Measurements from ENCODE around the gene ACKR2. TPM values are rescaled to one million over a fixed set of nuclear protein-coding genes. Genes with fewer than 3 reads are reported as not detected.

Gene ACKR2
- total and polyA plus RNA-seq, 2 donors (not counting 3 experiments of a cell fraction or from before 2014, with no cell fraction given), result 0.01 TPM; not detected in 1

- H3K9ac ChIP-seq (replicated peaks; ENCODE audit: extremely low read depth, insufficient read depth, low read length), result no peak within 1 kb of the TSS
- no peaks in the 10 kb centered on the region for H3K36me3 ChIP-seq (ENCODE audit: control insufficient read depth in 2 of 2, extremely low read depth in 1 of 2, insufficient read depth in 2 of 2, low read length in 2 of 2)
- H3K9me1 ChIP-seq (replicated peaks; ENCODE audit: control insufficient read depth, extremely low read depth, insufficient read depth, low read length), result no peaks in the 10 kb centered on the region
- dilution Hi-C loops (cut with MboI; ENCODE audit: extremely low pct_ligation_motif_present, low sequenced_read_pairs), result no loop called here
- H3K4me3 ChIP-seq (replicated peaks in 1 of 3; ENCODE audit: insufficient read depth in 1 of 3, low read depth in 1 of 3, low read length in 3 of 3), result no peak within 1 kb of the TSS
- no TSS peak for BruUV-seq (replicated peaks)
- no peaks in the 10 kb centered on the region for H3K9me3 ChIP-seq (replicated peaks; ENCODE audit: control insufficient read depth, insufficient read depth, low read length)
- DNase-seq (ENCODE audit: low read depth, low spot score) (no peak), FAIRE-seq (no peak)
- H3K27me3 ChIP-seq (ENCODE audit: control insufficient read depth in 2 of 2, insufficient read depth in 2 of 2, low read length in 2 of 2), result peaks cover 10 to 18% of the 10 kb centered on the region in 2 experiments
- H3K27ac ChIP-seq (ENCODE audit: insufficient read depth, low read depth, low read length), result no peak within 1 kb of the TSS
- intact Hi-C loops (cut with micrococcal nuclease), result no loop called here
- no peak within 1 kb of the TSS for H2AFZ ChIP-seq (ENCODE audit: low read depth, low read length)
- ChIA-PET CTCF (interaction anchor here (1.3 kb wide), 1 partner anchor 96 kb away, joined by 3 read pairs; no protein-coding TSS in a partner anchor), POLR2A (no interaction called here)
- peaks cover 1% of the 10 kb centered on the region for H3K4me1 ChIP-seq (ENCODE audit: control insufficient read depth, extremely low read depth, insufficient read depth, low read length)
- no peaks in the 10 kb centered on the region for H3K79me2 ChIP-seq (ENCODE audit: control insufficient read depth, insufficient read depth, low read length)
- no peak within 1 kb of the TSS for H3K4me2 ChIP-seq (ENCODE audit: insufficient read depth, low read length)
- no peaks in the 10 kb centered on the region for H4K20me1 ChIP-seq (replicated peaks; ENCODE audit: control insufficient read depth, extremely low read depth, insufficient read depth, low read length)
- no peak for TF ChIP-seq FOS (IDR thresholded peaks at IDR 0.05; ENCODE audit: borderline replicate concordance, insufficient read depth, low read length)
- TF ChIP-seq POLR2AphosphoS5 (IDR thresholded peaks at IDR 0.05; ENCODE audit: insufficient read depth, low read depth, low read length), result no peak
- no peak for TF ChIP-seq POLR2A (IDR thresholded peaks at IDR 0.05; ENCODE audit: low read depth, low read length)
- no peak for TF ChIP-seq CTCF (IDR thresholded peaks at IDR 0.05; ENCODE audit: extremely low read depth in 1 of 2, insufficient read depth in 1 of 2, low read depth in 1 of 2, low read length in 2 of 2)
- no peak for TF ChIP-seq EZH2 (IDR thresholded peaks at IDR 0.05; ENCODE audit: borderline replicate concordance, low read depth, low read length, severe bottlenecking)
- TF ChIP-seq MAX (IDR thresholded peaks at IDR 0.05; ENCODE audit: insufficient read depth, insufficient read length), result no peak
- TF ChIP-seq MYC (IDR thresholded peaks at IDR 0.05; ENCODE audit: low read depth, low read length), result no peak
- no peak for TF ChIP-seq GATA2 (IDR thresholded peaks at IDR 0.05; ENCODE audit: insufficient read depth, insufficient read length, low read depth, low read length)
- TF ChIP-seq JUN (IDR thresholded peaks at IDR 0.05; ENCODE audit: borderline replicate concordance, insufficient read depth, insufficient read length, low read depth), result no peak
Observed at GRCh38 chr3:42875325-42876151, 66.3 kb downstream of the ACKR2 start, which contains the start of gene CYP8B1. Gene CYP8B1, minus strand, starts transcription at chr3:42875879. Its CDS starts 63 bp downstream, at chr3:42875816.

Measured in endothelial cell of umbilical vein (primary cell).